Muscle layer of duodenum (tissue), 2 donors: Measurements from ENCODE around the gene ROR2.
"Not testable (repeated sequence)": the region's sequence is repeated elsewhere in the genome, so short reads cannot be mapped to it uniquely, and the experiment has no call there.

Experiments
- H3K27ac ChIP-seq: one replicate; pipeline ENCODE4 v1.7.0; 2013; ENCODE audit warnings: mild to moderate bottlenecking, low read length
- H3K27me3 ChIP-seq: one replicate; pipeline ENCODE4 v1.7.0; 2013; ENCODE audit warnings: low read depth, mild to moderate bottlenecking, control low read depth, low read length
- H3K36me3 ChIP-seq, 2 donors: one replicate each; pipeline ENCODE4 v1.7.0; 2013; ENCODE audit warnings: low read length in 2 of 2, control low read depth in 1 of 2, mild to moderate bottlenecking in 1 of 2; ENCODE audit not compliant: insufficient read depth in 2 of 2, control insufficient read depth in 1 of 2
- H3K4me1 ChIP-seq, 2 donors: one replicate each; pipeline ENCODE4 v1.7.0; 2013; ENCODE audit warnings: low read length in 2 of 2, mild to moderate bottlenecking in 2 of 2, control low read depth in 1 of 2, moderate library complexity in 1 of 2; ENCODE audit not compliant: insufficient read depth in 2 of 2, control insufficient read depth in 1 of 2
- H3K4me3 ChIP-seq, 2 donors: one replicate each; pipeline ENCODE4 v1.7.0; 2013; ENCODE audit warnings: low read length in 2 of 2, low read depth in 1 of 2, mild to moderate bottlenecking in 1 of 2
- H3K9me3 ChIP-seq, 2 donors: one replicate each; pipeline ENCODE4 v1.7.0; 2013; ENCODE audit warnings: low read length in 2 of 2, control low read depth in 1 of 2, mild to moderate bottlenecking in 1 of 2; ENCODE audit not compliant: control insufficient read depth in 1 of 2
- donor health status: healthy.

ROR2 gene

GRCh38 chr9:91560301-91560700 is 389.7 kb downstream of the ROR2 start:
- H3K9me3 ChIP-seq, result no peaks in the 10 kb centered on the region
- H3K36me3 ChIP-seq, result no peaks in the 10 kb centered on the region
- H3K4me3 ChIP-seq, result no peak overlapping the region
- H3K27ac ChIP-seq, result no peak overlapping the region
- H3K27me3 ChIP-seq, result no peaks in the 10 kb centered on the region
- no peaks in the 10 kb centered on the region for H3K4me1 ChIP-seq

GRCh38 chr9:91558879-91559278 is 391.1 kb downstream of the ROR2 start:
- Histone ChIP-seq H3K4me1 (no peaks in the 10 kb centered on the region), H3K4me3 (no peak overlapping the region), H3K27ac (no peak overlapping the region), H3K27me3 (no peaks in the 10 kb centered on the region), H3K9me3 (peaks cover 0 to 3% of the 10 kb centered on the region in 2 donors), H3K36me3 (no peaks in the 10 kb centered on the region)

- no peaks in the 10 kb centered on the region for H3K36me3 ChIP-seq
- no peaks in the 10 kb centered on the region for H3K27me3 ChIP-seq
- no peak overlapping the region for H3K4me3 ChIP-seq
Observed at GRCh38 chr9:91558395-91558794, 391.6 kb downstream of the ROR2 start.

GRCh38 chr9:91557327-91557726 is 392.7 kb downstream of the ROR2 start:
- Histone ChIP-seq H3K4me3 (no peak overlapping the region), H3K4me1 (no peaks in the 10 kb centered on the region), H3K27me3 (no peaks in the 10 kb centered on the region), H3K27ac (no peak overlapping the region), H3K9me3 (peaks cover 0 to 3% of the 10 kb centered on the region in 2 donors), H3K36me3 (no peaks in the 10 kb centered on the region)

More at GRCh38 chr9:91558395-91558794, 391.6 kb downstream of the ROR2 start:
- H3K27ac ChIP-seq, result no peak overlapping the region
- H3K9me3 ChIP-seq, result peaks cover 0 to 3% of the 10 kb centered on the region in 2 donors
- H3K4me1 ChIP-seq, result no peaks in the 10 kb centered on the region

- H3K27ac ChIP-seq, result no peak overlapping the region
- H3K4me1 ChIP-seq, result no peaks in the 10 kb centered on the region
- peaks cover 0 to 3% of the 10 kb centered on the region in 2 donors for H3K9me3 ChIP-seq
- H3K27me3 ChIP-seq, result no peaks in the 10 kb centered on the region
- no peak overlapping the region for H3K4me3 ChIP-seq
- H3K36me3 ChIP-seq, result no peaks in the 10 kb centered on the region
Observed at GRCh38 chr9:91555132-91555531, 394.9 kb downstream of the ROR2 start.

GRCh38 chr9:91549177-91549576 is 400.9 kb downstream of the ROR2 start:
- H3K27ac ChIP-seq, result no peak overlapping the region
- H3K9me3 ChIP-seq, result no peaks in the 10 kb centered on the region
- H3K36me3 ChIP-seq, result no peaks in the 10 kb centered on the region
- H3K27me3 ChIP-seq, result no peaks in the 10 kb centered on the region
- H3K4me1 ChIP-seq, result no peaks in the 10 kb centered on the region
- H3K4me3 ChIP-seq, result no peak overlapping the region

- H3K27me3 ChIP-seq, result no peaks in the 10 kb centered on the region
- H3K4me3 ChIP-seq, result no peak overlapping the region
- H3K36me3 ChIP-seq, result no peaks in the 10 kb centered on the region
- H3K4me1 ChIP-seq, result no peaks in the 10 kb centered on the region
- H3K9me3 ChIP-seq, result no peaks in the 10 kb centered on the region
- H3K27ac ChIP-seq, result no peak overlapping the region
Observed at GRCh38 chr9:91547081-91547480, 402.9 kb downstream of the ROR2 start.

GRCh38 chr9:91546574-91546973 is 403.5 kb downstream of the ROR2 start:
- Histone ChIP-seq H3K27me3 (no peaks in the 10 kb centered on the region), H3K4me3 (no peak overlapping the region), H3K4me1 (no peaks in the 10 kb centered on the region), H3K36me3 (no peaks in the 10 kb centered on the region), H3K9me3 (no peaks in the 10 kb centered on the region), H3K27ac (no peak overlapping the region)

GRCh38 chr9:91541734-91542133 is 408.3 kb downstream of the ROR2 start:
- no peak overlapping the region for H3K27ac ChIP-seq
- H3K4me1 ChIP-seq, result no peaks in the 10 kb centered on the region
- no peaks in the 10 kb centered on the region for H3K36me3 ChIP-seq
- no peaks in the 10 kb centered on the region for H3K27me3 ChIP-seq
- H3K9me3 ChIP-seq, result no peaks in the 10 kb centered on the region
- H3K4me3 ChIP-seq, result no peak overlapping the region

GRCh38 chr9:91540506-91540905 is 409.5 kb downstream of the ROR2 start:
- H3K27ac ChIP-seq, H3K9me3 ChIP-seq, H3K36me3 ChIP-seq, H3K27me3 ChIP-seq, H3K4me3 ChIP-seq, H3K4me1 ChIP-seq: not testable (repeated sequence)

GRCh38 chr9:91536211-91536691 is 413.8 kb downstream of the ROR2 start:
- Histone ChIP-seq H3K9me3 (no peaks in the 10 kb centered on the region), H3K36me3 (no peaks in the 10 kb centered on the region), H3K4me1 (no peaks in the 10 kb centered on the region), H3K27me3 (no peaks in the 10 kb centered on the region), H3K27ac (no peak overlapping the region), H3K4me3 (no peak overlapping the region)

GRCh38 chr9:91534374-91534773 is 415.7 kb downstream of the ROR2 start:
- Histone ChIP-seq H3K9me3 (no peaks in the 10 kb centered on the region), H3K27ac (no peak overlapping the region), H3K4me1 (no peaks in the 10 kb centered on the region), H3K4me3 (no peak overlapping the region), H3K36me3 (no peaks in the 10 kb centered on the region), H3K27me3 (no peaks in the 10 kb centered on the region)
